ENCODE results near the gene FHIT.

Gene FHIT

GRCh38 chr3:60365360-60365759 lies 885.9 kb downstream of the FHIT start:
- H3K4me1 ChIP-seq (ENCODE audit: control insufficient read depth in 1 of 2, insufficient read depth in 1 of 2, low read depth in 1 of 2, low read length in 1 of 2): no peaks in the 10 kb centered on the region
- TF ChIP-seq CTCF (IDR thresholded peaks at IDR 0.05): no peak
- H3K4me3 ChIP-seq (ENCODE audit: low read depth in 1 of 2, low read length in 1 of 2): no peak overlapping the region
- no peak overlapping the region for H3K27ac ChIP-seq
- H3K36me3 ChIP-seq: no peaks in the 10 kb centered on the region
- no peaks in the 10 kb centered on the region for H3K9me3 ChIP-seq
- no peaks in the 10 kb centered on the region for H3K27me3 ChIP-seq

DNA sequence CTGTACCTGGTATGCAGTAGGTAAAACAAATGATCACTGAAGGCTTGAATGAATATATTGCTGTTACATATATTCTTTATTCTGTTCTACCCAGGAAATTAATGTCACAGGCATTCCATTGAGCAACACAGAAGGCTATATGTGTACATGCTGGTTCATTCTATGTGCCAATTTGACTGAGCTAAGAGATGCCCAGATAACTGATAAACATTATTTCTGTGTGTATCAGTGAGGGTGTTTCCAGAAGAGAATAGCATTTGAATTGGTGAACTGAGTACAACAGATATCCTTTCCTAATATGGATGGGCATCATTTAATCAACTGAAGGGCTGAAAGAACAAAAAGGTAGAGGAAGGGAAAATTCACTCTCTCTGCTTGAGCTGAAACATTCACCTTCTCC lies 886.8 kb downstream of the FHIT start:
- no peak for TF ChIP-seq CTCF (IDR thresholded peaks at IDR 0.05)
- Histone ChIP-seq H3K4me1 (ENCODE audit: control insufficient read depth in 1 of 2, insufficient read depth in 1 of 2, low read depth in 1 of 2, low read length in 1 of 2) (no peaks in the 10 kb centered on the region), H3K4me3 (ENCODE audit: low read depth in 1 of 2, low read length in 1 of 2) (no peak overlapping the region), H3K36me3 (no peaks in the 10 kb centered on the region), H3K27ac (no peak overlapping the region), H3K27me3 (no peaks in the 10 kb centered on the region), H3K9me3 (no peaks in the 10 kb centered on the region)

DNA sequence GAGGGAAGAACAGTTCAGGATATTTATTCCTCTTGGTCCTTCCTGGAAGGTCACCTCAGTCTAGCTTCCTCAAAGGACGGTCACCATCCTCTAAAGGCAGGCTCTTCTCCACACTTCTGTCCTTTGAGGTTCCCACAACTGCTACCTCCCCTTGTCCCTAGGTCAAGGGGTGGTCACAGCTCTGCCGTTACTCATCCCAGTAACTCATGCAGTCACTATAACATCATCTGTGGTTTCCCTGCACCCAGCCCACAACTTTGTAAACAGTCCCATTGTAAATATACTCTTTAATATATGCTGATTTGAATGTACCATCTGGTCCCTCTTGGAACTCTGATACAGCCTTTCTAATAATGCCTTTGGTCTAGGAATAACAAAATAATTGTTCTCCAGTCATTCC lies 887.4 kb downstream of the FHIT start:
- Histone ChIP-seq H3K27me3 (no peaks in the 10 kb centered on the region), H3K9me3 (no peaks in the 10 kb centered on the region), H3K4me3 (ENCODE audit: low read depth in 1 of 2, low read length in 1 of 2) (no peak overlapping the region), H3K36me3 (no peaks in the 10 kb centered on the region), H3K27ac (no peak overlapping the region), H3K4me1 (ENCODE audit: control insufficient read depth in 1 of 2, insufficient read depth in 1 of 2, low read depth in 1 of 2, low read length in 1 of 2) (no peaks in the 10 kb centered on the region)
- no peak for TF ChIP-seq CTCF (IDR thresholded peaks at IDR 0.05)

DNA sequence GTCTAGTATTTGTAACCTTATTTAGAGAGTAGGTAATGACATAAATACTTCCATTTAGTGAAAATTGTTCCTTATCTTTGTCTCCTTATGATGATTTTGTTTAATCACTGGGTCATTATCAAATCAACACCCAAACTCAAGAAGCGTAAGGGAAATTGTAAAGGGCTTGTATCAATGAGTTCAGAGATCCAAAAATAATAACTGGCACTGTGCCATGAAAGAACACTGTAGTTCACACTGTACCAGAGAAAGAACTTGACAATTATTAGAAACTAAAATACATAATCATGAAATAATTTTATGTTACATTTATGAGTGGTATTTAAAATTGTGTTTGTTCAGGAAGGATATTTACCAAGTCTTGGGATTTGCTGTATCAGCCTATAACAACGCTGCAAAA lies 895.4 kb downstream of the FHIT start:
- Histone ChIP-seq H3K4me1 (ENCODE audit: control insufficient read depth in 1 of 2, insufficient read depth in 1 of 2, low read depth in 1 of 2, low read length in 1 of 2) (no peaks in the 10 kb centered on the region), H3K36me3 (no peaks in the 10 kb centered on the region), H3K9me3 (no peaks in the 10 kb centered on the region), H3K4me3 (ENCODE audit: low read depth in 1 of 2, low read length in 1 of 2) (no peak overlapping the region), H3K27me3 (no peaks in the 10 kb centered on the region), H3K27ac (no peak overlapping the region)
- TF ChIP-seq CTCF (IDR thresholded peaks at IDR 0.05): no peak

- no peak overlapping the region for H3K4me3 ChIP-seq (ENCODE audit: low read depth in 1 of 2, low read length in 1 of 2)
- H3K27me3 ChIP-seq: no peaks in the 10 kb centered on the region
- H3K4me1 ChIP-seq (ENCODE audit: control insufficient read depth in 1 of 2, insufficient read depth in 1 of 2, low read depth in 1 of 2, low read length in 1 of 2): no peaks in the 10 kb centered on the region
- H3K9me3 ChIP-seq: no peaks in the 10 kb centered on the region
- H3K36me3 ChIP-seq: no peaks in the 10 kb centered on the region
- TF ChIP-seq CTCF (IDR thresholded peaks at IDR 0.05): no peak
- no peak overlapping the region for H3K27ac ChIP-seq
These were observed 899.8 kb downstream of the FHIT start for GRCh38 chr3:60351481-60351880.

GRCh38 chr3:60344340-60344739 lies 906.9 kb downstream of the FHIT start:
- H3K4me3 ChIP-seq (ENCODE audit: low read depth in 1 of 2, low read length in 1 of 2): no peak overlapping the region
- no peaks in the 10 kb centered on the region for H3K4me1 ChIP-seq (ENCODE audit: control insufficient read depth in 1 of 2, insufficient read depth in 1 of 2, low read depth in 1 of 2, low read length in 1 of 2)

More at GRCh38 chr3:60344340-60344739, 906.9 kb downstream of the FHIT start:
- Histone ChIP-seq H3K27ac (no peak overlapping the region), H3K9me3 (no peaks in the 10 kb centered on the region), H3K36me3 (no peaks in the 10 kb centered on the region), H3K27me3 (no peaks in the 10 kb centered on the region)
- no peak for TF ChIP-seq CTCF (IDR thresholded peaks at IDR 0.05)

Data from neutrophil (primary cell).